ENCODE measurements around the gene ADI1. TPM values are rescaled to one million over a fixed set of nuclear protein-coding genes. Genes with fewer than 3 reads are reported as not detected.

Gene ADI1
- total and polyA plus RNA-seq, 10 of the 15 experiments (the other 5 are each of a cell fraction or from before 2014, with no cell fraction given), result 4.4 to 78.7 (median 17.2) TPM

DNA sequence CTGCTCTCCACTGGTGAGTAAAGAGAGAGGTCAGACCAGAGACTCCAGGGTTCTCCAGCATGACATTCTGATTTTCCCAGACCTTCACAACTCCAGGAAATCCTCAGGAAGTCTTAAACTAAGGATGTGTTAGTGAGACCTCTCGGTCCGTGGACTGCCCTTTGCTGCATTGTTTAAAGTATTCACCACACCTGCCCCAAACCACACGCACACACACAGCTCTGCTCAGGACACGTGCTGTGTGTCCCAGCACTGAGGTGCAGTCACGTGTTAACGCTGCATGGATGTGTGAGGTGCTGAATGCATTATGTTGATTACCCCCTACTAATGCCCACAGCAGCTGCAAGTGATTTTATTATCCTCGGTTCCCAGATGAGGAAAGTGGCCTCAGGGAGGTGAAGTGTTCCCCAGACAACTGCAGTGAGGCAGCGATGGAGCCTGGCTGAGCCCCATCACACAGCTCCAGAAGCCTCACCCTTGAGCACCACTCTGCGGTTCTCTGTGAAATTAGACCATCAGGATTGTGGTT, 71.5 kb downstream of the ADI1 start:
- Histone ChIP-seq H3K9me3 (replicated peaks; ENCODE audit: control insufficient read depth, insufficient read depth, low read length) (no peaks in the 10 kb centered on the region; the same call in 2 of the 3 replicates), H4K20me1 (ENCODE audit: control insufficient read depth, insufficient read depth) (no peaks in the 10 kb centered on the region), H3K4me1 (ENCODE audit: control insufficient read depth, insufficient read depth, low read length) (no peaks in the 10 kb centered on the region), H2AFZ (ENCODE audit: control insufficient read depth, low read depth, low read length) (no peak overlapping the region), H3K36me3 (ENCODE audit: control insufficient read depth in 2 of 2, insufficient read depth in 2 of 2, low read length in 1 of 2) (peaks cover 12 to 26% of the 10 kb centered on the region in 2 experiments), H3K4me3 (no peak overlapping the region), H3K79me2 (ENCODE audit: control insufficient read depth, insufficient read depth, low read length) (no peaks in the 10 kb centered on the region), H3K4me2 (ENCODE audit: control insufficient read depth, insufficient read depth) (no peak overlapping the region), H3K27me3 (replicated peaks in 1 of 2; ENCODE audit: control insufficient read depth in 2 of 2, insufficient read depth in 2 of 2, low read length in 1 of 2) (no peaks in the 10 kb centered on the region), H3K9ac (ENCODE audit: control insufficient read depth, insufficient read depth, low read length) (no peak overlapping the region), H3K27ac (ENCODE audit: control insufficient read depth, insufficient read depth) (no peak overlapping the region)
- intact Hi-C loops (cut with micrococcal nuclease; ENCODE audit: unreplicated experiment), result no loop called here
- in situ Hi-C loops (cut with MboI), result no loop called here
- no peak for FAIRE-seq
- BruUV-seq (replicated peaks), result no TSS peak
- no peak for DNase-seq (ENCODE audit: low read depth, low spot score)
- CTCF ChIA-PET, result no interaction called here
- RAD21 ChIA-PET (ENCODE audit: unreplicated experiment), result no interaction called here
- POLR2A ChIA-PET, result no interaction called here
- ATAC-seq, result no peak
- 87% methylated on average over 9 of the region's 9 CpGs for WGBS (ENCODE audit: insufficient coverage, insufficient replicate concordance, low lambda C conversion rate, missing lambda C conversion rate)
- TF ChIP-seq LARP7 (IDR thresholded peaks at IDR 0.05), result no peak
- TF ChIP-seq CREM (IDR thresholded peaks at IDR 0.05; ENCODE audit: low read depth), result no peak
- TF ChIP-seq, protein P1, sequence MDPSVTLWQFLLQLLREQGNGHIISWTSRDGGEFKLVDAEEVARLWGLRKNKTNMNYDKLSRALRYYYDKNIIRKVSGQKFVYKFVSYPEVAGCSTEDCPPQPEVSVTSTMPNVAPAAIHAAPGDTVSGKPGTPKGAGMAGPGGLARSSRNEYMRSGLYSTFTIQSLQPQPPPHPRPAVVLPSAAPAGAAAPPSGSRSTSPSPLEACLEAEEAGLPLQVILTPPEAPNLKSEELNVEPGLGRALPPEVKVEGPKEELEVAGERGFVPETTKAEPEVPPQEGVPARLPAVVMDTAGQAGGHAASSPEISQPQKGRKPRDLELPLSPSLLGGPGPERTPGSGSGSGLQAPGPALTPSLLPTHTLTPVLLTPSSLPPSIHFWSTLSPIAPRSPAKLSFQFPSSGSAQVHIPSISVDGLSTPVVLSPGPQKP (IDR thresholded peaks at IDR 0.05; ENCODE audit: low read depth, low read length), result no peak
- TF ChIP-seq ZNF592 (IDR thresholded peaks at IDR 0.05), result no peak
- TF ChIP-seq MYC (IDR thresholded peaks at IDR 0.05; ENCODE audit: insufficient read depth, insufficient read length, insufficient replicate concordance, low read length, severe bottlenecking), result no peak
- TF ChIP-seq IKZF1 (conservative IDR thresholded peaks at IDR 0.05), result no peak
- SMC1A ChIA-PET (ENCODE audit: uncharacterized antibody, unreplicated experiment), result interaction anchor here (1.6 kb wide), 1 partner anchor 14 kb away, joined by 3 read pairs; no protein-coding TSS in a partner anchor

Other genes with a start within 250 kb of the ADI1 start
- 49.3 and 50.3 TPM in 2 replicates for gene EIPR1, start 141.7 kb downstream of the ADI1 start, total RNA-seq (2014; rRNA removed)
- 29.7 and 34.5 TPM in 2 replicates for gene EIPR1, start 141.7 kb downstream of the ADI1 start, total RNA-seq (2014; rRNA removed; fragmentation: Illumina TruSeq; extraction: Trizol)
- 39.0 and 43.4 TPM in 2 replicates for gene EIPR1, start 141.7 kb downstream of the ADI1 start, total RNA-seq (2021)
- gene EIPR1, start 141.7 kb downstream of the ADI1 start, polyA plus RNA-seq (2011; rRNA removed), result 40.5 and 61.2 TPM in 2 replicates
- gene EIPR1, start 141.7 kb downstream of the ADI1 start, polyA plus RNA-seq (2014; fragmentation: Illumina TruSeq; extraction: Trizol), result 22.3 and 34.9 TPM in 2 replicates
- 10 to 100 TPM; 23.6 to 24.0 TPM for gene EIPR1, start 141.7 kb downstream of the ADI1 start, polyA plus RNA-seq (2014; fragmentation: Nextera tagmentation; extraction: Ambion mirVana)
- gene EIPR1, start 141.7 kb downstream of the ADI1 start, polyA plus RNA-seq (2014; rRNA removed), result 43.6 and 48.9 TPM in 2 replicates
- 10 to 100 TPM; 41.1 to 49.1 TPM for gene EIPR1, start 141.7 kb downstream of the ADI1 start, polyA plus RNA-seq (2016; fragmentation: Nextera tagmentation; extraction: Ambion mirVana)
- 38.8 and 48.0 TPM in 2 replicates for gene TRAPPC12, start 139.8 kb downstream of the ADI1 start, total RNA-seq (2014; rRNA removed)
- 33.9 and 35.9 TPM in 2 replicates for gene TRAPPC12, start 139.8 kb downstream of the ADI1 start, total RNA-seq (2014; rRNA removed; fragmentation: Illumina TruSeq; extraction: Trizol)
- gene TRAPPC12, start 139.8 kb downstream of the ADI1 start, total RNA-seq (2021), result 63.2 and 77.1 TPM in 2 replicates
- 22.3 and 46.4 TPM in 2 replicates for gene TRAPPC12, start 139.8 kb downstream of the ADI1 start, polyA plus RNA-seq (2011; rRNA removed)
- 17.2 and 38.1 TPM in 2 replicates for gene TRAPPC12, start 139.8 kb downstream of the ADI1 start, polyA plus RNA-seq (2014; fragmentation: Illumina TruSeq; extraction: Trizol)
- gene TRAPPC12, start 139.8 kb downstream of the ADI1 start, polyA plus RNA-seq (2014; fragmentation: Nextera tagmentation; extraction: Ambion mirVana), result 10 to 100 TPM in 1 of 2 experiments, 1 to 10 TPM in 1; 8.6 to 22.9 TPM
- gene TRAPPC12, start 139.8 kb downstream of the ADI1 start, polyA plus RNA-seq (2014; rRNA removed), result 39.4 and 57.5 TPM in 2 replicates
- 10 to 100 TPM; 30.2 to 36.7 TPM for gene TRAPPC12, start 139.8 kb downstream of the ADI1 start, polyA plus RNA-seq (2016; fragmentation: Nextera tagmentation; extraction: Ambion mirVana)
- gene RNASEH1, start 38.8 kb upstream of the ADI1 start, total RNA-seq (2014; rRNA removed), result 27.9 and 30.2 TPM in 2 replicates
- 27.1 and 30.5 TPM in 2 replicates for gene RNASEH1, start 38.8 kb upstream of the ADI1 start, total RNA-seq (2014; rRNA removed; fragmentation: Illumina TruSeq; extraction: Trizol)
- gene RNASEH1, start 38.8 kb upstream of the ADI1 start, total RNA-seq (2021), result 30.5 and 34.9 TPM in 2 replicates
- gene RNASEH1, start 38.8 kb upstream of the ADI1 start, polyA plus RNA-seq (2011; rRNA removed), result 18.1 and 18.2 TPM in 2 replicates
- 15.3 and 24.0 TPM in 2 replicates for gene RNASEH1, start 38.8 kb upstream of the ADI1 start, polyA plus RNA-seq (2014; fragmentation: Illumina TruSeq; extraction: Trizol)
- gene RNASEH1, start 38.8 kb upstream of the ADI1 start, polyA plus RNA-seq (2014; fragmentation: Nextera tagmentation; extraction: Ambion mirVana), result 10 to 100 TPM; 24.6 to 25.7 TPM
- 28.5 and 32.8 TPM in 2 replicates for gene RNASEH1, start 38.8 kb upstream of the ADI1 start, polyA plus RNA-seq (2014; rRNA removed)
- 10 to 100 TPM; 67.5 to 68.5 TPM for gene RNASEH1, start 38.8 kb upstream of the ADI1 start, polyA plus RNA-seq (2016; fragmentation: Nextera tagmentation; extraction: Ambion mirVana)
- 2,842 and 3,098 TPM in 2 replicates for gene RPS7, start 55.7 kb upstream of the ADI1 start, total RNA-seq (2014; rRNA removed)
- gene RPS7, start 55.7 kb upstream of the ADI1 start, total RNA-seq (2014; rRNA removed; fragmentation: Illumina TruSeq; extraction: Trizol), result 4,662 and 4,681 TPM in 2 replicates
- gene RPS7, start 55.7 kb upstream of the ADI1 start, total RNA-seq (2021), result 2,368 and 2,463 TPM in 2 replicates
- 2,490 and 2,717 TPM in 2 replicates for gene RPS7, start 55.7 kb upstream of the ADI1 start, polyA plus RNA-seq (2011; rRNA removed)
- 3,268 and 3,336 TPM in 2 replicates for gene RPS7, start 55.7 kb upstream of the ADI1 start, polyA plus RNA-seq (2014; fragmentation: Illumina TruSeq; extraction: Trizol)
- gene RPS7, start 55.7 kb upstream of the ADI1 start, polyA plus RNA-seq (2014; fragmentation: Nextera tagmentation; extraction: Ambion mirVana), result 1,000 to 10,000 TPM; 3,009 to 3,046 TPM
- 2,698 and 2,951 TPM in 2 replicates for gene RPS7, start 55.7 kb upstream of the ADI1 start, polyA plus RNA-seq (2014; rRNA removed)
- 1,000 to 10,000 TPM; 1,197 to 1,434 TPM for gene RPS7, start 55.7 kb upstream of the ADI1 start, polyA plus RNA-seq (2016; fragmentation: Nextera tagmentation; extraction: Ambion mirVana)
- gene COLEC11, start 75.6 kb upstream of the ADI1 start, total RNA-seq (2014; rRNA removed), result 0.11 TPM in 1 of 2 replicates, not detected in the other
- 0.09 and 0.18 TPM in 2 replicates for gene COLEC11, start 75.6 kb upstream of the ADI1 start, total RNA-seq (2014; rRNA removed; fragmentation: Illumina TruSeq; extraction: Trizol)
- 0.66 and 0.74 TPM in 2 replicates for gene COLEC11, start 75.6 kb upstream of the ADI1 start, total RNA-seq (2021)
- gene COLEC11, start 75.6 kb upstream of the ADI1 start, polyA plus RNA-seq (2011; rRNA removed), result 0.30 and 0.34 TPM in 2 replicates
- not detected in 2 replicates for gene COLEC11, start 75.6 kb upstream of the ADI1 start, polyA plus RNA-seq (2014; fragmentation: Illumina TruSeq; extraction: Trizol)
- gene COLEC11, start 75.6 kb upstream of the ADI1 start, polyA plus RNA-seq (2014; fragmentation: Nextera tagmentation; extraction: Ambion mirVana), result not detected
- gene COLEC11, start 75.6 kb upstream of the ADI1 start, polyA plus RNA-seq (2014; rRNA removed), result 0.08 and 0.13 TPM in 2 replicates
- gene COLEC11, start 75.6 kb upstream of the ADI1 start, polyA plus RNA-seq (2016; fragmentation: Nextera tagmentation; extraction: Ambion mirVana), result under 1 TPM in 1 of 2 experiments, not detected in 1; 0.16 TPM
- gene ALLC, start 138.7 kb upstream of the ADI1 start, total RNA-seq (2014; rRNA removed), result not detected in 2 replicates
- gene ALLC, start 138.7 kb upstream of the ADI1 start, total RNA-seq (2014; rRNA removed; fragmentation: Illumina TruSeq; extraction: Trizol), result not detected in 2 replicates
- gene ALLC, start 138.7 kb upstream of the ADI1 start, total RNA-seq (2021), result not detected in 2 replicates
- gene ALLC, start 138.7 kb upstream of the ADI1 start, polyA plus RNA-seq (2011; rRNA removed), result not detected in 2 replicates
- gene ALLC, start 138.7 kb upstream of the ADI1 start, polyA plus RNA-seq (2014; fragmentation: Illumina TruSeq; extraction: Trizol), result not detected in 2 replicates
- under 1 TPM in 1 of 2 experiments, not detected in 1; 0.05 TPM for gene ALLC, start 138.7 kb upstream of the ADI1 start, polyA plus RNA-seq (2014; fragmentation: Nextera tagmentation; extraction: Ambion mirVana)
- gene ALLC, start 138.7 kb upstream of the ADI1 start, polyA plus RNA-seq (2014; rRNA removed), result not detected in 2 replicates
- not detected for gene ALLC, start 138.7 kb upstream of the ADI1 start, polyA plus RNA-seq (2016; fragmentation: Nextera tagmentation; extraction: Ambion mirVana)
- not detected in 2 replicates for gene DCDC2C, start 184.0 kb upstream of the ADI1 start, total RNA-seq (2014; rRNA removed)
- not detected in 2 replicates for gene DCDC2C, start 184.0 kb upstream of the ADI1 start, total RNA-seq (2014; rRNA removed; fragmentation: Illumina TruSeq; extraction: Trizol)
- gene DCDC2C, start 184.0 kb upstream of the ADI1 start, total RNA-seq (2021), result not detected in 2 replicates
- gene DCDC2C, start 184.0 kb upstream of the ADI1 start, polyA plus RNA-seq (2011; rRNA removed), result not detected in 2 replicates
- gene DCDC2C, start 184.0 kb upstream of the ADI1 start, polyA plus RNA-seq (2014; fragmentation: Illumina TruSeq; extraction: Trizol), result not detected in 2 replicates
- not detected for gene DCDC2C, start 184.0 kb upstream of the ADI1 start, polyA plus RNA-seq (2014; fragmentation: Nextera tagmentation; extraction: Ambion mirVana)
- not detected in 2 replicates for gene DCDC2C, start 184.0 kb upstream of the ADI1 start, polyA plus RNA-seq (2014; rRNA removed)
- gene DCDC2C, start 184.0 kb upstream of the ADI1 start, polyA plus RNA-seq (2016; fragmentation: Nextera tagmentation; extraction: Ambion mirVana), result not detected